ENCODE data around the gene EEF1AKMT2. TPM values are rescaled to one million over a fixed set of nuclear protein-coding genes. Genes with fewer than 3 reads are reported as not detected.

EEF1AKMT2 gene
- total RNA-seq, 1 donor from 2014 or later, result 41.0 TPM

DNA sequence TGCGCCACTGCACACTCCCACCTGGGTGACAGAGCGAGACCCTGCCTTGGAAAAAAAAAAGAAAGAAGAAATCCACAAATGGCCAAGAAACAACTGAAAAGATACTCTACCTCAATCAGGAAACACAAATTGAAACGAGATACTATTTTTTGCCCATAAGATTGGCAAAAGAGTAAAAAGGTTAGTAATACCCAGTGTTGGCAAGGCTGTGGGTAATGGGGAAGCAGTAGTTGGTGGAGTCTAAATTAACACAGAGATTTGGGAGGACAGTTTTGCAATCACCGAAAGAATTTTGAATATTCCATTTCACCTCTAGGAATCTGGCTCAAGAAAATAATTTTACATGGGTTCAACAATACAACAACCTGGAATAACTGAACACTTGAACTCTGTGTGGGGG, 29.8 kb upstream of the EEF1AKMT2 start:
- Mint-ChIP-seq H3K27ac (no peak overlapping the region), H3K4me3 (no peak overlapping the region), H3K36me3 (peaks cover 19% of the 10 kb centered on the region), H3K4me1 (no peaks in the 10 kb centered on the region), H3K27me3 (ENCODE audit: insufficient read depth, low read depth) (no peaks in the 10 kb centered on the region), H3K9me3 (no peaks in the 10 kb centered on the region)
- no peak overlapping the region for H3K4me2 ChIP-seq
- DNase-seq (ENCODE audit: low spot score), result no peak
- no peak overlapping the region for H3K4me3 ChIP-seq
- H3K27ac ChIP-seq, result no peak overlapping the region
- no peaks in the 10 kb centered on the region for H3F3A ChIP-seq (ENCODE audit: low read depth)
- no peaks in the 10 kb centered on the region for H3K27me3 ChIP-seq
- H3K79me2 ChIP-seq (ENCODE audit: low read depth), result no peaks in the 10 kb centered on the region
- H3K36me3 ChIP-seq, result peaks cover 4% of the 10 kb centered on the region
- H4K20me1 ChIP-seq (ENCODE audit: low read depth), result no peaks in the 10 kb centered on the region
- no peak for TF ChIP-seq EZH2 (IDR thresholded peaks at IDR 0.05)
- TF ChIP-seq, protein P1, sequence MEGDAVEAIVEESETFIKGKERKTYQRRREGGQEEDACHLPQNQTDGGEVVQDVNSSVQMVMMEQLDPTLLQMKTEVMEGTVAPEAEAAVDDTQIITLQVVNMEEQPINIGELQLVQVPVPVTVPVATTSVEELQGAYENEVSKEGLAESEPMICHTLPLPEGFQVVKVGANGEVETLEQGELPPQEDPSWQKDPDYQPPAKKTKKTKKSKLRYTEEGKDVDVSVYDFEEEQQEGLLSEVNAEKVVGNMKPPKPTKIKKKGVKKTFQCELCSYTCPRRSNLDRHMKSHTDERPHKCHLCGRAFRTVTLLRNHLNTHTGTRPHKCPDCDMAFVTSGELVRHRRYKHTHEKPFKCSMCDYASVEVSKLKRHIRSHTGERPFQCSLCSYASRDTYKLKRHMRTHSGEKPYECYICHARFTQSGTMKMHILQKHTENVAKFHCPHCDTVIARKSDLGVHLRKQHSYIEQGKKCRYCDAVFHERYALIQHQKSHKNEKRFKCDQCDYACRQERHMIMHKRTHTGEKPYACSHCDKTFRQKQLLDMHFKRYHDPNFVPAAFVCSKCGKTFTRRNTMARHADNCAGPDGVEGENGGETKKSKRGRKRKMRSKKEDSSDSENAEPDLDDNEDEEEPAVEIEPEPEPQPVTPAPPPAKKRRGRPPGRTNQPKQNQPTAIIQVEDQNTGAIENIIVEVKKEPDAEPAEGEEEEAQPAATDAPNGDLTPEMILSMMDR (IDR thresholded peaks at IDR 0.05), result no peak
- no peak for TF ChIP-seq EZH2phosphoT487 (IDR thresholded peaks at IDR 0.05)
- no peaks in the 10 kb centered on the region for H3K4me1 ChIP-seq
- no peak overlapping the region for H3K9ac ChIP-seq
- no peak overlapping the region for H2AFZ ChIP-seq (replicated peaks)
- H3K9me3 ChIP-seq (ENCODE audit: low read depth), result no peaks in the 10 kb centered on the region

DNA sequence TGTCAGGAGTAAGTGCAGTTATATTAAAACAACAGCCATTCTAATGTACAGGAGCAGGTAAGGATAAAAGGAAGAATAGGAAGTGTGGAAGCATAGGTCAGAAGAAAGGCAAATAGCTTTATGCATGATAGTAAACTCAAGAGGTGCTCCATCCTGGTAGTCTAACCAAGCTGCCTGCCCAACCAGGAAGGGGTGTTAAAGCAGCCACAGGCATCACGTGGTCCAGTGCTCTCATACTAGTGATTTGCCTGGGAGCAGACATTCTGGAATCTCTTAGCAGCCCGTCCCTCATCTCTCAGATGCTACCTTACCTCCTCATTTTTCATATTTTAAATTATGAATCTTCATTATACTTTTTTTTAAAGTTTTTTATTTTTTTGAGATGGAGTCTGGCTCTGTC, 28.4 kb upstream of the EEF1AKMT2 start:
- peaks cover 4% of the 10 kb centered on the region for H3K36me3 ChIP-seq
- H3K27ac Mint-ChIP-seq, result no peak overlapping the region
- H3K36me3 Mint-ChIP-seq, result peaks cover 19% of the 10 kb centered on the region
- DNase-seq (ENCODE audit: low spot score), result no peak
- no peaks in the 10 kb centered on the region for H3K4me1 Mint-ChIP-seq
- H3K4me3 Mint-ChIP-seq, result no peak overlapping the region
- H3K27me3 Mint-ChIP-seq (ENCODE audit: insufficient read depth, low read depth), result no peaks in the 10 kb centered on the region
- H3F3A ChIP-seq (ENCODE audit: low read depth), result no peaks in the 10 kb centered on the region
- H3K27ac ChIP-seq, result no peak overlapping the region
- H3K4me2 ChIP-seq, result no peak overlapping the region
- H3K4me1 ChIP-seq, result no peaks in the 10 kb centered on the region
- H3K9me3 Mint-ChIP-seq, result no peaks in the 10 kb centered on the region
- H3K79me2 ChIP-seq (ENCODE audit: low read depth), result no peaks in the 10 kb centered on the region
- no peaks in the 10 kb centered on the region for H3K27me3 ChIP-seq
- no peak overlapping the region for H3K9ac ChIP-seq
- H2AFZ ChIP-seq (replicated peaks), result no peak overlapping the region
- TF ChIP-seq EZH2 (IDR thresholded peaks at IDR 0.05) (no peak), EZH2phosphoT487 (IDR thresholded peaks at IDR 0.05) (no peak)
- TF ChIP-seq, protein P1 (IDR thresholded peaks at IDR 0.05), result no peak
- H4K20me1 ChIP-seq (ENCODE audit: low read depth), result no peaks in the 10 kb centered on the region
- H3K4me3 ChIP-seq, result no peak overlapping the region
- no peaks in the 10 kb centered on the region for H3K9me3 ChIP-seq (ENCODE audit: low read depth)

DNA sequence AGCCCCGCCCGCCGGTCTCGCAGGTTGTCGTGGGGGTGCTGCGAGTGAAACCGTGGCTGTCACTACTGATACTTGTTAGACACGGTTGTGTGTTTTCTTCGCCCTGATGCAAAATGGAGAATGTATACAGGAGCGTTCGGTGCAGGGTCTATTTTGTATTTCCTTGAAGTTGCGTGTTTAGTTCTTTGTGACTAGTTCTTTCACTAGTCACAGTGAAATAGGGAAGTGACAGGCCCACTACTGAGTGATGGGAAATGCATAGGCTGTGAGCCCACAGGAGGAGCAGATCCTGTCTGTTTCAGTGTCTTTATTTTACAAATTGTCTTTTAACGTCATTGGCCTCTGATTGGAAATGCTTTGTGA, 10.6 kb upstream of the EEF1AKMT2 start:
- Histone ChIP-seq H3K9me3 (ENCODE audit: low read depth) (no peaks in the 10 kb centered on the region), H3K4me3 (peak overlapping the region; percentile 98), H3K27me3 (no peaks in the 10 kb centered on the region), H2AFZ (replicated peaks) (peak overlapping the region; percentile 88), H3K27ac (no peak overlapping the region), H3K9ac (peak overlapping the region; percentile 93), H3K36me3 (no peaks in the 10 kb centered on the region), H3K4me2 (peak overlapping the region; percentile 87), H3K79me2 (ENCODE audit: low read depth) (peaks cover 41% of the 10 kb centered on the region), H4K20me1 (ENCODE audit: low read depth) (peaks cover 8% of the 10 kb centered on the region), H3F3A (ENCODE audit: low read depth) (peaks cover 3% of the 10 kb centered on the region), H3K4me1 (peaks cover 7% of the 10 kb centered on the region)
- H3K4me3 Mint-ChIP-seq, result peak overlapping the region; percentile 96
- no peaks in the 10 kb centered on the region for H3K36me3 Mint-ChIP-seq
- peaks cover 2% of the 10 kb centered on the region for H3K27me3 Mint-ChIP-seq (ENCODE audit: insufficient read depth, low read depth)
- no peaks in the 10 kb centered on the region for H3K9me3 Mint-ChIP-seq
- TF ChIP-seq, protein P1 (IDR thresholded peaks at IDR 0.05), result no peak
- no peak for TF ChIP-seq EZH2phosphoT487 (IDR thresholded peaks at IDR 0.05)
- peak overlapping the region; percentile 64 for H3K27ac Mint-ChIP-seq
- DNase-seq (ENCODE audit: low spot score), result no peak
- H3K4me1 Mint-ChIP-seq, result peaks cover 19% of the 10 kb centered on the region

Measured in neural progenitor cell (in vitro differentiated cells).